HepG2 (cell line): ENCODE data around the gene SLC25A1. TPM values are rescaled to one million over a fixed set of nuclear protein-coding genes. Genes with fewer than 3 reads are reported as not detected.
A peak's percentile ranks its signal among the peaks of the same experiment; 100 is the strongest.

Experiments used
- AHDC1 ChIP-seq: sonication (generic); formaldehyde crosslinking; IDR thresholded peaks from 2 replicates; pipeline ENCODE4 v1.5.1; 2020; ENCODE audit warnings: mild to moderate bottlenecking, missing genetic modification reagents, borderline replicate concordance
- ARID3A ChIP-seq: IDR thresholded peaks from 2 replicates; pipeline ENCODE4 v1.6.1; 2012; ENCODE audit warnings: low read depth, low read length, improper control_type of control experiment
- ARID4A ChIP-seq: sonication (generic); formaldehyde crosslinking; IDR thresholded peaks from 2 replicates; pipeline ENCODE4 v1.5.0; 2020; ENCODE audit warnings: mild to moderate bottlenecking, missing genetic modification reagents, borderline replicate concordance
- ATF6 ChIP-seq: sonication (generic); formaldehyde crosslinking; conservative IDR thresholded peaks from 2 replicates; pipeline ENCODE4 v1.4.0; 2020; ENCODE audit warnings: missing genetic modification reagents
- FOXJ3 ChIP-seq: sonication (generic); formaldehyde crosslinking; IDR thresholded peaks from 2 replicates; pipeline ENCODE4 v1.4.0; 2020; ENCODE audit warnings: missing genetic modification reagents, mild to moderate bottlenecking, borderline replicate concordance
- HMGA1 ChIP-seq: sonication (generic); formaldehyde crosslinking; conservative IDR thresholded peaks from 2 replicates; pipeline ENCODE4 v1.4.0; 2020; ENCODE audit warnings: missing genetic modification reagents
- JARID2 ChIP-seq: sonication (generic); formaldehyde crosslinking; IDR thresholded peaks from 2 replicates; pipeline ENCODE4 v1.8.1; 2023; ENCODE audit warnings: missing genetic modification reagents, inconsistent platforms; ENCODE audit not compliant: insufficient replicate concordance
- KDM2A ChIP-seq: sonication (generic); formaldehyde crosslinking; IDR thresholded peaks from 2 replicates; pipeline ENCODE4 v1.4.0; 2020; ENCODE audit warnings: low read depth, missing genetic modification reagents, borderline replicate concordance
- NFATC3 ChIP-seq: sonication (generic); formaldehyde crosslinking; IDR thresholded peaks from 2 replicates; pipeline ENCODE4 v1.5.1; 2020; ENCODE audit warnings: mild to moderate bottlenecking, missing genetic modification reagents
- NR1H2 ChIP-seq: sonication (generic); formaldehyde crosslinking; IDR thresholded peaks from 2 replicates; pipeline ENCODE4 v1.8.1; 2022; ENCODE audit warnings: low read depth, missing genetic modification reagents, borderline replicate concordance
- RARG ChIP-seq: sonication (generic); formaldehyde crosslinking; IDR thresholded peaks from 2 replicates; pipeline ENCODE4 v1.4.0; 2020; ENCODE audit warnings: low read depth, mild to moderate bottlenecking, missing genetic modification reagents
- RBM22 ChIP-seq: fragments of 200-400 bp; formaldehyde crosslinking; optimal IDR thresholded peaks from 2 replicates; pipeline ENCODE3; 2017; ENCODE audit warnings: mild to moderate bottlenecking, low read length, moderate library complexity
- SMARCC2 ChIP-seq: fragments of 450-650 bp; IDR thresholded peaks from 2 replicates; pipeline ENCODE4 v1.6.1; 2017; ENCODE audit warnings: antibody characterized with exemption, mild to moderate bottlenecking
- ZBTB7B ChIP-seq: sonication (generic); formaldehyde crosslinking; IDR thresholded peaks from 2 replicates; pipeline ENCODE4 v1.4.0; 2020; ENCODE audit warnings: missing genetic modification reagents
- polyA plus RNA-seq, 8 experiments: library from polyadenylated mRNA; depleted of rRNA in 3 of 8; stranded (reverse) in 7 of 8; unstranded in 1 of 8; fragments of >200 nt; fragmentation: Illumina TruSeq in 4 of 8; extraction: Trizol in 4 of 8; gene quantifications; 2 replicates each; pipeline versions ENCODE4 v1.2.1 to v1.2.3, GENCODE V29; 2011 to 2016; ENCODE audit warnings: low read depth in 4 of 8, missing spikeins in 1 of 8, mixed read lengths in 1 of 8; ENCODE audit not compliant: insufficient read depth in 1 of 8
- total RNA-seq, 5 experiments: library from RNA; depleted of rRNA; stranded (reverse); fragments of >200 nt; fragmentation: Illumina TruSeq; extraction: Trizol; gene quantifications; 2 replicates each; pipeline ENCODE4 v1.2.3, GENCODE V29; 2016; ENCODE audit warnings: low read depth in 1 of 5

Gene SLC25A1
- total and polyA plus RNA-seq, 2 of the 13 experiments (the other 11 are each of a cell fraction or from before 2014, with no cell fraction given): 49.4 to 161 TPM

- no peak for TF ChIP-seq AHDC1 (CRISPR knock-in tag)
- 0 out of 2 replicates have a peak, but pooled peaks have one; percentile 22 for TF ChIP-seq ARID4A (CRISPR knock-in tag)
- no peak for TF ChIP-seq JARID2
- TF ChIP-seq ATF6 (CRISPR knock-in tag): no peak
- TF ChIP-seq FOXJ3 (CRISPR knock-in tag): no peak
- no peak for TF ChIP-seq NR1H2
- TF ChIP-seq KDM2A: peak; percentile 58
- TF ChIP-seq ARID3A: no peak
- TF ChIP-seq RARG (CRISPR knock-in tag): no peak
- TF ChIP-seq NFATC3: no peak
- TF ChIP-seq HMGA1 (CRISPR knock-in tag): no peak
- TF ChIP-seq SMARCC2: no peak
- no peak; the same call in 1 of the 2 replicates for TF ChIP-seq ZBTB7B (CRISPR knock-in tag)
- peak; percentile 49 for TF ChIP-seq RBM22
These were observed 4.2 kb downstream of the SLC25A1 start (continued) for GRCh38 chr22:19174106-19175025.
